Prostate gland (tissue), 2 donors: ENCODE measurements around the gene LRRC43.

Source experiments
- CTCF ChIP-seq, 4 experiments: fragments of 200-600 bp in 2 of 4; fragments of 450-650 bp in 2 of 4; sonication (generic) in 2 of 4; IDR thresholded peaks; 1 replicate in 3 of 4; 2 replicates in 1 of 4; pipeline ENCODE4 v1.5.1; 2016 to 2019; ENCODE audit warnings: antibody characterized with exemption in 4 of 4, mild to moderate bottlenecking in 2 of 4, moderate library complexity in 2 of 4
- POLR2A ChIP-seq: fragments of 450-650 bp; IDR thresholded peaks from one replicate; pipeline ENCODE4 v1.6.1; 2016; ENCODE audit warnings: antibody characterized with exemption, mild to moderate bottlenecking

- TF ChIP-seq POLR2A (no peak), CTCF (IDR thresholded peaks at IDR 0.05) (no peak)
These were observed 35.2 kb upstream of the LRRC43 start for GRCh38 chr12:122147514-122148290.
